Measurements from ENCODE around the gene LZTS3.
"Not testable (repeated sequence)": the region's sequence is repeated elsewhere in the genome, so short reads cannot be mapped to it uniquely, and the experiment has no call there.

The LZTS3 gene

GRCh38 chr20:3135507-3136070 is 37.8 kb downstream of the LZTS3 start:
- DNase-seq (ENCODE audit: low read depth), result no peak

DNA sequence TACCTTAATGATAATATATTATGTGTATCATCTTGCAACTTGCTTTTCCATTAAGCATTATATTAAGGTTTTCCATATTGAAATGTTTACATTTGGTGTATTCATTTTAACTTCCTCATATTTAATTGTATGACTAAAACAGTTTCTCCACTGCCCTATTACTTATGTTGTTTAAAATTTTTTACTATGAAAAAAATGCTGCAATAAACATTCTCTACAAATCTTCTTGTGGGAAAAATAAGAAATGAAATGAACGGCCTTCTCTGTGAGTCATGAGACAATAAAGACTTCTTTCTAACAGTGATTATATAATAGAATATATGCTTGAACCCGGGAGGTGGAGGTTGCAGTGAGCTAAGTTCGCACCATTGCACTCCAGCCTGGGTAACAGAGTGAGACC is 39.2 kb downstream of the LZTS3 start:
- DNase-seq (ENCODE audit: low read depth), result no peak

GRCh38 chr20:3133155-3133554 is 40.2 kb downstream of the LZTS3 start:
- DNase-seq (ENCODE audit: low read depth), result no peak

- DNase-seq (ENCODE audit: low read depth), result no peak
Observed at GRCh38 chr20:3130051-3130600, 43.2 kb downstream of the LZTS3 start.

- no peak for DNase-seq (ENCODE audit: low read depth)
Observed at GRCh38 chr20:3129094-3129493, 44.3 kb downstream of the LZTS3 start.

GRCh38 chr20:3128275-3128984 is 44.9 kb downstream of the LZTS3 start:
- no peak for DNase-seq (ENCODE audit: low read depth)

DNA sequence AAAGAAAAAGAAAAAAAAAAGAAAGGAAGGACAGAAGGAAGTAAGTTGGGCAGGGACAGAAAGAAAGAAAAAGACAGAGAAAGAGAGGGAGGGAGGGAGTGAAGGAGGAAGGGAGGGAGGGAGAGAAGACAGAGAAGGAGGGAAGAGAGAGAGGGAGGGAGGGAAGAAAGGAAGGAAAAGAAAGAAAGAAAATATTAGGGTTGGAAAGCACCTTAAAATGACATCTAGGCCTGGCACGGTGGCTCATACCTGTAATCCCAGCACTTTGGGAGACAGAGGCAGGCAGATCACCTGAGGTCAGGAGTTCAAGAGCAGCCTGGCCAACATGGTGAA is 46.9 kb downstream of the LZTS3 start:
- DNase-seq (ENCODE audit: low read depth), result no peak

DNA sequence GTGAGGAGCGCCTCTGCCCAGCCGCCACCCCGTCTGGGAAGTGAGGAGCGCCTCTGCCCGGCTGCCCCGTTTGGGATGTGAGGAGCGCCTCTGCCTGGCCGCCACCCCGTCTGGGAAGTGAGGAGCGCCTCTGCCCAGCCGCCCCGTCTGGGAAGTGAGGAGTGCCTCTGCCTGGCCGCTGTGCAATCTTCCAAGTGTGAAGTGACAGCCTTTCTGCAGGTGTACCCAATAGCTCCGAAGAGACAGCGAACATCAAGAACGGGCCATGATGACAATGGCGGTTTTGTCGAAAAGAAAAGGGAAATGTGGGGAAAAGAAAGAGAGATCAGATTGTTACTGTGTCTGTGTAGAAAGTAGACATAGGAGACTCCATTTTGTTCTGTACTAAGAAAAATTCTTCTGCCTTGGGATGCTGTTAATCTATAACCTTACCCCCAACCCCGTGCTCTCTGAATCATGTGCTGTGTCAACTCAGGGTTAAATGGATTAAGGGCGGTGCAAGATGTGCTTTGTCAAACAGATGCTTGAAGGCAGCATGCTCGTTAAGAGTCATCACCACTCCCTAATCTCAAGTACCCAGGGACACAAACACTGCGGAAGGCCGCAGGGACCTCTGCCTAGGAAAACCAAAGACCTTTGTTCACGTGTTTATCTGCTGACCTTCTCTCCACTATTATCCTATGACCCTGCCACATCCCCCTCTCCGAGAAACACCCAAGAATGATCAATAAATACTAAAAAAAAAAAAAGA is 47.4 kb downstream of the LZTS3 start:
- DNase-seq (ENCODE audit: low read depth), result not testable (repeated sequence)

- DNase-seq (ENCODE audit: low read depth), result not testable (repeated sequence)
Observed at GRCh38 chr20:3124773-3125560, 48.4 kb downstream of the LZTS3 start.

GRCh38 chr20:3124163-3124562 is 49.2 kb downstream of the LZTS3 start:
- DNase-seq (ENCODE audit: low read depth), result not testable (repeated sequence)

DNA sequence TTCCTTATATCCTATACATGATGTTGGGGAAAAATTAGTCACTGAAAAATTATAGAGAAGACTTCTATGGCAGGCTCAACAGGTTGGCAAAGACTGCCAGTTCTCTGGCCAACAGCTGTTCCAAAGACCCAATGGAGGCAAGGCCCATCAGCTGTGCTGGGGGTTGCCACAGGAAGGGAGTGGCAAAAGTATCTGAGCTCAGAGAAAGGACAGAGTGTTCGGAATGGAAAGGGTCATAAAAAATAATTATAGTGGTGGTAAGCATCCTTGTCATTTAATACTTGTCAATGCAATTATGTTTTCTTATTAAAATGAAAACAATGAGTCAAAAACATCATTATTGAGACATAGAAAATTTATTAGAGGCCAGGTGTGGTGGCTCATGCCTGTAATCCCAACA is 49.8 kb downstream of the LZTS3 start:
- DNase-seq (ENCODE audit: low read depth), result no peak

- no peak for DNase-seq (ENCODE audit: low read depth)
Observed at GRCh38 chr20:3121955-3122610, 51.3 kb downstream of the LZTS3 start.

DNA sequence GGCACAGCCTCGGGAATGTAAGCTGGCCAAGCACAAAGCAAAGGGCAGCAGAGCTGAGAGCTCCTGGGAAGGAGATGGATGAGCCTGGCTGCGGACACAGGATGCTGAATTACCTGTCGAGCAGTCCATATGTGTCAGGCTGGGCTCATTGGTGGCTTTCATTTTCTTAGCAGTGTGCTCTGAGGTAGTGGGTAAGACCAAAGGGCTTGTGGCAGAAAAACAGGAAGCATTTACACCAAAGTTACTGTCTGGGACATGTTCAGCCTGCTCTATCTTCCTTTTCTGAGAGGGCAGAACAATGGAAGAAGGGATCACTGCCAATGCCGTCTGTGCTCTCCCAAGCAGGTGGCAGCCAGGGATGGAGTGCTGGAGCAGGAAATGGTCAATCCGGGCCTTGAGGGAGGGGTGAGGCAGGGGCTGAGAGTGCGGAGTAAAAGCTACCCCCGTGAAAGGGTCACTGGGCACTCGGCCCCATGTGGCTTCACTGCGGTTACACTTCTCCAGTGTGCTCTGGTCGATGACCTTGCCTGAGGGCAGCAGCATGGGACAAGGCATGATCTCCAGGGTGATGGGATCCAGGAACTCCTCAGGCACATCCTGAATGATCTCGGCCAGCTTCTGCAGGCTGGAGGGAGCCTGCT is 52.0 kb downstream of the LZTS3 start:
- no peak for DNase-seq (ENCODE audit: low read depth)

- no peak for DNase-seq (ENCODE audit: low read depth)
Observed at GRCh38 chr20:3119044-3119443, 54.3 kb downstream of the LZTS3 start.

DNA sequence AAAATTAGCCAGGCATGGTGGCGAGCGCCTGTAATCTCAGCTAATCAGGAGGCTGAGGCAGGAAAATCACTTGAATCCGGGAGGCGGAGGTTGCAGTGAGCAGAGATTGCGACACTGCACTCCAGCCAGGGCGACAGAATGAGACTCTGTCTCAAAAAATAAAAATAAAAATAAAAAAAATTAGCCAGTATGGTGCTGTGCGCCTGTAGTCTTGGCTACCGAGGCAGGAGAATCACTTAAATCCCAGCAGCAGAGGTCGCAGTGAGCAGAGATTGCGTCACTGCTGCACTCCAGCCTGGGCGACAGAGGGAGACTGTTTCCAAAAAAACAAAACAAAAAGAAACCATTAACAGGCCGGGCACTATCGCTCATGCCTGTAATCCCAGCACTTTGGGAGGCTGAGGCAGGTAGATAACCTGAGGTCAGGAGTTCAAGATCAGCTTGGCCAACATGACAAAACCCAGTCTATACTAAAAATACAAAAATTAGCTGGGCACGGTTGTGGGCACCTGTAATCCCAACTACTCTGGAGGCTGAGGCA is 55.4 kb downstream of the LZTS3 start:
- DNase-seq (ENCODE audit: low read depth), result not testable (repeated sequence)

DNA sequence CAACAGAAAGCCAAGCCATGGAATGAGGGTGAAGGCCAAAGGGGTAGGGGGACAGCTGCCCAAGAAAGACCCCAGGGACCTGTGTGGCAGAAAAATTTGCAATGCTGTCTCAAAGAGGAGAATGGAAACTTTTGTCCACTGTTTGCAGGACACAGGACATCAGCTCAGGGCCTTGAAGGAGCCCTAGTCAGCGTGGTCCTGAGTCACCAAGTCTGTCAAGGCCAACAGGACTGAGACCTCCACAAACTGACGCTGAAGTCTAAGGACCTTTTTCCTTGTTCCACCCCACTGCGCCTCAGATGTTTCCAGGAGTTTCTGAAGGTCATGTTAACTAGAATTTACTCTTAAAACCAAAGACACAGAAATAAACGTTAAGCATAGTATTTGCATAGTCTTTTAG is 57.0 kb downstream of the LZTS3 start:
- no peak for DNase-seq (ENCODE audit: low read depth)

DNA sequence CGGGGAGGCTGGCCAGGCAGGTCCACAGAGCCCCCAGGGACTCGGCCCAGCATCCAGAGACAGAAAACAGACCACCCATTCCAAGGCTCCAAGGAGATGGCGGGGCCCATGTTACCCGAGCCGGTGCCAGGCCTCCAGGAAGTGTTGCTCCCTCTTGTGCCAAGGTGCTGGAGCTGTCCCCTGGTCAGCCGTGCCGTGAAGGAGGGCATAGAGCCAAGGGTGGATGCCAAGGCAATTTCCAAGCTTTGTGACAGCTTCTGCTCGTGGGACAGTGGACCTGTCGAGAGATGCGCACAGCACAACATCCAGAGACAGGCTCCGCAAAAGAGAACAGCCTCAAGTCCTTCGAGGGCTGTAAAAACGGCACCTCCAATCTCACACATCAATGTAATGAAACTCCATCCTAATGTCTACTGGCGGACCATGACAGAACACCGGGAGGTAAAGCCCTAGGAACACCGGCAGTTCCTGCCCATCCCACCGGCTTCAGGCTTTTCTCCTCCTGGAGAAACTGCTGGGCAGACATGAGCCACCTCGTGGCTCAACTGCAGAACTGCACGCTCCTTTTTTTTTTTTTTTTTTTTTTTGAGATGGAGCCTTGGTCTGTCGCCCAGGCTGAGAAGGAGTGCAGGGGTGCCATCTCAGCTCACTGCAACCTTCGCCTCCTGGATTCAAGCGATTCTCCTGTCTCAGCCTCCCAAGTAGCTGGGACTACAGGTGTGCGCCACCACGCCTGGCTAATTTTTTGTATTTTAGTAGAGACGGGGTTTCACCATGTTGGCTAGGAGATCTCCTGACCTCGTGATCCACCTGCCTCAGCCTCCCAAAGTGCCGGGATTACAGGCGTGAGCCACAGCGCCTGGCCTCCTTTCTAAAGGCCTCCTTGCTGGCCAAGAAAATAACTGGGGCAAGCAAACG is 57.9 kb downstream of the LZTS3 start:
- no peak for DNase-seq (ENCODE audit: low read depth)
